ENCODE results near the gene ADPRHL1. TPM values are rescaled to one million over a fixed set of nuclear protein-coding genes. Genes with fewer than 3 reads are reported as not detected.

Gene ADPRHL1
- total RNA-seq, 1 experiment from 2014 or later = 2.7 TPM

DNA sequence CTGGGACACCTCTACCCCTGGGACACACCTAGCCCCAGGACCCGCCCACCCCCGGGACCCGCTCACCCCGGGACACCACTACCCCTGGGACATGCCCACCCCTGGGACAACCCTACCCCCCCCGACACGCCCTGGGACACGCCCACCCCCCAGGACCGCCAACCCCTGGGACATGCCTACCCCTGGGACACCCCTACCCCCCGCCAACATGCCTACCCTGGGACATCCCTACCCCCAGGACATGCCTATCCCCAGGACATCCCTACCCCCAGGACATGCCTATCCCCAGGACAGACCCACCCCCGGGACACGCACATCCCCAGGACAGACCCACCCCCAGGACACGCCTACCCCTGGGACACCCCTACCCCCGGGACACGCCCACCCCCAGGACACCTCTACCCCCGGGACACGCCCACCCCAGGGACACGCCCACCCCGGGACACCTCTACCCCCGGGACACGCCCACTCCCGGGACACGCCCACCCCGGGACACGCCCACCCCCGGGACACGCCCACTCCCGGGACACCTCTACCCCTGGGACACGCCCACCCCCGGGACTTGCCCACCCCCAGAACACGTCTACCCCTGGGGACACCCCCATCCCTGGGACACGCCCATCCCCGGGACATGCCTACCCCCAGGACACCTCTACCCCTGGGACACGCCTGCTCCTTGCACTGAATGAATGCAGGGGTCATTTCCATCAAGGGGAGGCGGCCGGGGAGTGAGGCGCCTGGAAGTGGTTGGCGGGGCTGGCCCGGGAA lies 32.3 kb downstream of the ADPRHL1 start:
- Histone ChIP-seq H2AK5ac (ENCODE audit: insufficient read length, low read length) (no peak overlapping the region), H3K9ac (ENCODE audit: extremely low read depth, insufficient read length, low read length) (no peak overlapping the region), H3K14ac (ENCODE audit: insufficient read depth, low read length) (no peak overlapping the region), H3K27me3 (ENCODE audit: insufficient read depth, low read length) (no peaks in the 10 kb centered on the region), H2BK5ac (ENCODE audit: insufficient read length, low read length) (no peak overlapping the region), H2AFZ (ENCODE audit: low read length) (no peak overlapping the region), H3K4ac (ENCODE audit: low read depth, low read length) (no peak overlapping the region), H3K9me3 (ENCODE audit: control insufficient read depth, low read depth, low read length) (no peaks in the 10 kb centered on the region), H3K23ac (ENCODE audit: insufficient read length, low read depth, low read length) (no peak overlapping the region), H4K20me1 (ENCODE audit: control insufficient read depth, insufficient read depth, insufficient read length) (no peaks in the 10 kb centered on the region), H2BK20ac (ENCODE audit: low read depth, low read length, poor library complexity, severe bottlenecking) (no peak overlapping the region), H3K79me1 (ENCODE audit: insufficient read depth, low read depth, low read length, poor library complexity, severe bottlenecking) (no peaks in the 10 kb centered on the region), H3K4me2 (ENCODE audit: insufficient read depth, insufficient read length, low read length) (no peak overlapping the region), H4K91ac (ENCODE audit: insufficient read length, low read depth, low read length) (no peak overlapping the region), H4K5ac (ENCODE audit: insufficient read length, low read depth, low read length) (no peak overlapping the region), H3K56ac (ENCODE audit: insufficient read length, low read depth, low read length) (no peak overlapping the region), H3K4me1 (ENCODE audit: insufficient read depth, low read length) (no peaks in the 10 kb centered on the region), H3K27ac (ENCODE audit: insufficient read length, low read depth, low read length) (no peak overlapping the region), H3K23me2 (ENCODE audit: insufficient read length, low read depth, low read length, poor library complexity, severe bottlenecking) (no peaks in the 10 kb centered on the region), H4K8ac (replicated peaks; ENCODE audit: insufficient read length, low read depth, low read length) (no peak overlapping the region), H2BK12ac (ENCODE audit: insufficient read length, low read depth, low read length) (no peak overlapping the region), H3K79me2 (ENCODE audit: insufficient read depth, low read length) (no peaks in the 10 kb centered on the region), H2BK15ac (ENCODE audit: low read depth, low read length) (no peak overlapping the region), H3T11ph (ENCODE audit: low read length) (no peak overlapping the region), H2BK120ac (ENCODE audit: low read depth, low read length, poor library complexity, severe bottlenecking) (no peak overlapping the region), H3K18ac (ENCODE audit: insufficient read length, low read depth, low read length) (no peak overlapping the region)
- Mint-ChIP-seq H3K9me3 (no peaks in the 10 kb centered on the region), H3K27ac (no peak overlapping the region), H3K36me3 (ENCODE audit: insufficient read depth in 1 of 3, low read depth in 3 of 3) (no peaks in the 10 kb centered on the region; a peak in 1 of 7 replicates), H3K27me3 (ENCODE audit: low read depth) (peaks cover 2% of the 10 kb centered on the region), H3K4me3 (no peak overlapping the region), H3K4me1 (0 out of 4 replicates have a peak, but pooled peaks cover 0 to 7% of the 10 kb centered on the region in 2 experiments)
- peak; percentile 58 for DNase-seq
- TF ChIP-seq, protein P1, sequence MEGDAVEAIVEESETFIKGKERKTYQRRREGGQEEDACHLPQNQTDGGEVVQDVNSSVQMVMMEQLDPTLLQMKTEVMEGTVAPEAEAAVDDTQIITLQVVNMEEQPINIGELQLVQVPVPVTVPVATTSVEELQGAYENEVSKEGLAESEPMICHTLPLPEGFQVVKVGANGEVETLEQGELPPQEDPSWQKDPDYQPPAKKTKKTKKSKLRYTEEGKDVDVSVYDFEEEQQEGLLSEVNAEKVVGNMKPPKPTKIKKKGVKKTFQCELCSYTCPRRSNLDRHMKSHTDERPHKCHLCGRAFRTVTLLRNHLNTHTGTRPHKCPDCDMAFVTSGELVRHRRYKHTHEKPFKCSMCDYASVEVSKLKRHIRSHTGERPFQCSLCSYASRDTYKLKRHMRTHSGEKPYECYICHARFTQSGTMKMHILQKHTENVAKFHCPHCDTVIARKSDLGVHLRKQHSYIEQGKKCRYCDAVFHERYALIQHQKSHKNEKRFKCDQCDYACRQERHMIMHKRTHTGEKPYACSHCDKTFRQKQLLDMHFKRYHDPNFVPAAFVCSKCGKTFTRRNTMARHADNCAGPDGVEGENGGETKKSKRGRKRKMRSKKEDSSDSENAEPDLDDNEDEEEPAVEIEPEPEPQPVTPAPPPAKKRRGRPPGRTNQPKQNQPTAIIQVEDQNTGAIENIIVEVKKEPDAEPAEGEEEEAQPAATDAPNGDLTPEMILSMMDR (conservative IDR thresholded peaks at IDR 0.05) = no peak
- WGBS (ENCODE audit: extremely low coverage, insufficient read length, low lambda C conversion rate) = no CpG with 5 or more reads among the region's 38 CpGs
